ENCODE data around the gene DENND2A. TPM values are rescaled to one million over a fixed set of nuclear protein-coding genes. Genes with fewer than 3 reads are reported as not detected.
A peak's percentile ranks its signal among the peaks of the same experiment; 100 is the strongest.
"Not testable (repeated sequence)": the region's sequence is repeated elsewhere in the genome, so short reads cannot be mapped to it uniquely, and the experiment has no call there.

The DENND2A gene
- total RNA-seq, 1 donor from 2014 or later, result 24.9 TPM

- DNase-seq, result no peak
Observed at GRCh38 chr7:140544388-140544826, 96.2 kb downstream of the DENND2A start.

- no peak for DNase-seq
Observed at GRCh38 chr7:140542228-140542603, 98.4 kb downstream of the DENND2A start.

GRCh38 chr7:140541513-140542227, 98.9 kb downstream of the DENND2A start:
- peak; percentile 69 for DNase-seq

GRCh38 chr7:140541176-140541512, 99.5 kb downstream of the DENND2A start:
- no peak for DNase-seq

- no peak for DNase-seq
Observed at GRCh38 chr7:140540136-140540777, 100.4 kb downstream of the DENND2A start.

- no peak for DNase-seq
Observed at GRCh38 chr7:140539461-140539860, 101.2 kb downstream of the DENND2A start.

- DNase-seq, result no peak
Observed at GRCh38 chr7:140537750-140538482, 102.7 kb downstream of the DENND2A start.

- DNase-seq, result peak; percentile 76
Observed at GRCh38 chr7:140534743-140535142, 105.9 kb downstream of the DENND2A start.

- no peak for DNase-seq
Observed at GRCh38 chr7:140533394-140533872, 107.2 kb downstream of the DENND2A start.

GRCh38 chr7:140529428-140529827, 111.2 kb downstream of the DENND2A start:
- not testable (repeated sequence) for DNase-seq

- DNase-seq, result no peak
Observed at GRCh38 chr7:140526787-140527664, 113.6 kb downstream of the DENND2A start.

GRCh38 chr7:140526214-140526613, 114.4 kb downstream of the DENND2A start:
- DNase-seq, result no peak

- DNase-seq, result no peak
Observed at GRCh38 chr7:140525743-140526142, 114.9 kb downstream of the DENND2A start.

- no peak for DNase-seq
Observed at GRCh38 chr7:140521421-140521820, 119.2 kb downstream of the DENND2A start.

- DNase-seq, result peak; percentile 31
Observed at GRCh38 chr7:140519007-140519399, 121.6 kb downstream of the DENND2A start.

GRCh38 chr7:140518370-140519006, 122.1 kb downstream of the DENND2A start:
- no peak for DNase-seq

GRCh38 chr7:140517546-140518369, 122.9 kb downstream of the DENND2A start:
- DNase-seq, result peak; percentile 89

GRCh38 chr7:140512317-140513000, 128.2 kb downstream of the DENND2A start:
- no peak for DNase-seq

GRCh38 chr7:140509789-140510188, 130.8 kb downstream of the DENND2A start:
- no peak for DNase-seq

GRCh38 chr7:140507556-140507955, 133.1 kb downstream of the DENND2A start:
- not testable (repeated sequence) for DNase-seq
